Activated naive CD4-positive, alpha-beta T cell treated with anti-CD3 and anti-CD28 coated beads, Interleukin-2, amount 50 U/mL, for 24 hours (primary cell): ENCODE measurements around the gene SYCP2L.
"Not testable (repeated sequence)": the region's sequence is repeated elsewhere in the genome, so short reads cannot be mapped to it uniquely, and the experiment has no call there.

ENCODE experiments used
- H3K27ac Mint-ChIP-seq: one replicate; pipeline ENCODE4 v1.8.0; 2021; ENCODE audit warnings: mild to moderate bottlenecking, mixed read lengths
- H3K27me3 Mint-ChIP-seq: one replicate; pipeline ENCODE4 v1.8.0; 2021; ENCODE audit warnings: mixed read lengths
- H3K36me3 Mint-ChIP-seq: one replicate; pipeline ENCODE4 v1.8.0; 2021; ENCODE audit warnings: mixed read lengths
- H3K4me1 Mint-ChIP-seq: one replicate; pipeline ENCODE4 v1.8.0; 2021; ENCODE audit warnings: mixed read lengths
- H3K4me3 Mint-ChIP-seq: one replicate; pipeline ENCODE4 v1.8.0; 2021; ENCODE audit warnings: mild to moderate bottlenecking, mixed read lengths
- H3K9me3 Mint-ChIP-seq: one replicate; pipeline ENCODE4 v1.8.0; 2021; ENCODE audit warnings: mixed read lengths

The SYCP2L gene

DNA sequence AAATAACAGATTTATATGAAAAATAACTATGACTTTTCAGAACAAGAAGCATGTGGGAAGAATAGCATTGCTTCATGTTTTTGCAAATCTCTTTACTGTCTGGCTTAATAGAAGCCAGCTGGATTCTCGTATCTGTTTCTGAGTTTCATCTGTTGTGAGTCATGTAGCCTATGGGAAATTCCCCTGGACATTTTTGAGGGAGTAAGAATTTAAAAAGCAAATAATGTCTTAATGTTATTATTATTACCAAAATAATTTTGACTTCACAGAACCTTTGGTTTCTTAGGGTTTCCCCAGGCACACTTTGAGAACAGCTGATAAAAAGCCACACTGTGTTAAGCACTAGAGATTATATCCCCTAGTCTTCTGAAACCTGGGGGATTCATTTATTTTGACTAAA lies 75.8 kb downstream of the SYCP2L start:
- H3K9me3 Mint-ChIP-seq, result peaks cover 6% of the 10 kb centered on the region
- H3K27ac Mint-ChIP-seq, result no peak overlapping the region
- H3K4me1 Mint-ChIP-seq, result no peaks in the 10 kb centered on the region
- peaks cover 11% of the 10 kb centered on the region for H3K27me3 Mint-ChIP-seq
- no peak overlapping the region for H3K4me3 Mint-ChIP-seq
- peaks cover 3% of the 10 kb centered on the region for H3K36me3 Mint-ChIP-seq

GRCh38 chr6:10963113-10963512 lies 76.3 kb downstream of the SYCP2L start:
- Mint-ChIP-seq H3K36me3 (peaks cover 3% of the 10 kb centered on the region), H3K9me3 (peaks cover 6% of the 10 kb centered on the region), H3K4me1 (no peaks in the 10 kb centered on the region), H3K27ac (no peak overlapping the region), H3K27me3 (peaks cover 11% of the 10 kb centered on the region), H3K4me3 (no peak overlapping the region)

DNA sequence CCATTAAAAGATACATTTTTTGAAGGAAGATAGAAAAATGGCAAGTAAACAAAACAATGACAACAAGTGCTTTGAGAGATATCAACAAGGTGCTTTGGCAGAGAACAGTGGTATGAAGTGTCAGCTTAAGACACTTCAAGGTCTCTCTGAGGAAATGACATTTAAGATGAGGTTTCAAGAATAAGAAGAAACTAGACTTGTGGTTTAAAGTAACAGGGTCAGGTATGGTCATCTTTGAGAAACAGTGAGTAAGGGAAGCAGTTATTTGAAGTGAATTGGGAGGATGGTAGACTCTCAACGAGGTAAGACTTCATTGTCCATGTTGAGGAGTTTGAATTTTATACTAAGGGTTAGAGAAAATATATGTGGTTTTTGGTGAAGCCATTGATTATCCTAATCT lies 77.8 kb downstream of the SYCP2L start:
- Mint-ChIP-seq H3K4me1 (no peaks in the 10 kb centered on the region), H3K4me3 (no peak overlapping the region), H3K27me3 (peaks cover 12% of the 10 kb centered on the region)

DNA sequence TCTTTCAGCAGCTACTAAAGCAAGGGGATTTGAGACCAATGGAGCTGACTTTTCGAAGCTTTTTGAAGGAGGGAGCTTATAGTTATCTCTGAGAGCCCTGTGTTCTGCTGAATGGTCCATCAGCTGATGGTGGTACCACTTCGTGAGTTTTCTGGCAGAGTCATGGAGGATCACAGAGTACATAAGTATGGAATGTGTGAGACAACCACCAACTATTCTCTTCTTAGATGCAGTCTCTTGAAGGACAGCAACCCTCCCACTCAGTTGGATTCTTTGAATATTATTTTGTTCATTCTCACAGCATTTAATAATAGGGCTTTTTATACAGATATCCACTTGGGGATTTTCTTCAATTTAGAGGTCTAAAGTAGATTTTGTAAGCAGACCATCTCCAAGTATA lies 81.9 kb downstream of the SYCP2L start:
- Mint-ChIP-seq H3K27ac (no peak overlapping the region), H3K36me3 (peaks cover 3% of the 10 kb centered on the region), H3K27me3 (peaks cover 15% of the 10 kb centered on the region), H3K4me3 (no peak overlapping the region), H3K4me1 (no peaks in the 10 kb centered on the region), H3K9me3 (peaks cover 6% of the 10 kb centered on the region)

More for the DNA sequence above, 77.8 kb downstream of the SYCP2L start:
- Mint-ChIP-seq H3K36me3 (peaks cover 3% of the 10 kb centered on the region), H3K9me3 (peaks cover 6% of the 10 kb centered on the region), H3K27ac (no peak overlapping the region)

DNA sequence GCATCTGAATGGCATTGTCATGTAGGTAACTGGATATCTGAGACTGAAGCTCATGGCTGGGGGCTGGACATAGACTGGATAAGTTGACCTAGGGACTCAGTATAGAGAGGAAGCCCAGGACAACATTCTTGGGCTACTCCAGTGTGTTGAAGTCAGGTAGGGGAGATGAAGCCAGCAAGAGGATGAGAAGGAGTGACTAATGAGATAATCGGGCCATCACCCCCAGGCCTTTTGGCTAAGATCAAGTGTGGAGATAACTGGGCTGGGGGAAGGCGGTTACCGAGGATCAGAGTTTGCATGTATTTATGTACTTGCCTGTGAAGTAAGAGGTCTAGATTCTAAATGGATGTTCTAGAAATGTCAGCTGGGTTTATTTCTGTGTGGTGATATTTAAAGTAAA lies 83.9 kb downstream of the SYCP2L start:
- H3K36me3 Mint-ChIP-seq, result no peaks in the 10 kb centered on the region
- peaks cover 7% of the 10 kb centered on the region for H3K27me3 Mint-ChIP-seq
- no peaks in the 10 kb centered on the region for H3K9me3 Mint-ChIP-seq
- H3K27ac Mint-ChIP-seq, result no peak overlapping the region
- no peaks in the 10 kb centered on the region for H3K4me1 Mint-ChIP-seq
- no peak overlapping the region for H3K4me3 Mint-ChIP-seq

- Mint-ChIP-seq H3K9me3 (no peaks in the 10 kb centered on the region), H3K27ac (no peak overlapping the region), H3K4me3 (no peak overlapping the region), H3K36me3 (no peaks in the 10 kb centered on the region), H3K4me1 (no peaks in the 10 kb centered on the region), H3K27me3 (peaks cover 7% of the 10 kb centered on the region)
Measured at GRCh38 chr6:10972196-10972595, 85.3 kb downstream of the SYCP2L start.

DNA sequence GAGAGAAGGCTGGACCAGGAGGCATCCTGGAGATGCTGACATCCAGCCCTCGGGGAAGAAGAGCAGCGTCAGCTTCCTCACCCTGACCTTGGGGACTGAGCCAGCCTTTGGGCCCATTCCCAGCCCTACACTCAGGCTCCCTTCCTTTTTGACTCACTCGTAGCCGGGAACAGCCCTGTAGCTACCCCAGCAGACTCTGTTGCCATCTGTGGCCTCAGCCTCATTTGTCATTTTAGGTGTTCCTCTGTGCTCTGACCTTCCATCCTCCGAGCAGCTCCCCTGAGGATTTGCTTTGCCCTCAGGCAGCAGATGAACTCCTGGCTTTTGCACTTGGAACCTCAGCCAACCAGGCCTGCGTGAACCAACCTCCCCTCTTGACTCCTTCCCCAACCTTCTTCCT lies 89.7 kb downstream of the SYCP2L start:
- no peak overlapping the region for H3K27ac Mint-ChIP-seq
- H3K4me1 Mint-ChIP-seq, result no peaks in the 10 kb centered on the region
- no peaks in the 10 kb centered on the region for H3K36me3 Mint-ChIP-seq
- H3K9me3 Mint-ChIP-seq, result no peaks in the 10 kb centered on the region
- peaks cover 6% of the 10 kb centered on the region for H3K27me3 Mint-ChIP-seq
- H3K4me3 Mint-ChIP-seq, result no peak overlapping the region

- Mint-ChIP-seq H3K27me3 (peaks cover 6% of the 10 kb centered on the region), H3K9me3 (no peaks in the 10 kb centered on the region), H3K36me3 (no peaks in the 10 kb centered on the region), H3K27ac (no peak overlapping the region), H3K4me1 (no peaks in the 10 kb centered on the region), H3K4me3 (no peak overlapping the region)
Measured at GRCh38 chr6:10977231-10977968, 90.5 kb downstream of the SYCP2L start.

- H3K4me3 Mint-ChIP-seq, result no peak overlapping the region
- no peaks in the 10 kb centered on the region for H3K4me1 Mint-ChIP-seq
- no peak overlapping the region for H3K27ac Mint-ChIP-seq
- H3K27me3 Mint-ChIP-seq, result peaks cover 6% of the 10 kb centered on the region
- H3K9me3 Mint-ChIP-seq, result no peaks in the 10 kb centered on the region
- no peaks in the 10 kb centered on the region for H3K36me3 Mint-ChIP-seq
Measured at GRCh38 chr6:10979603-10980002, 92.8 kb downstream of the SYCP2L start.

DNA sequence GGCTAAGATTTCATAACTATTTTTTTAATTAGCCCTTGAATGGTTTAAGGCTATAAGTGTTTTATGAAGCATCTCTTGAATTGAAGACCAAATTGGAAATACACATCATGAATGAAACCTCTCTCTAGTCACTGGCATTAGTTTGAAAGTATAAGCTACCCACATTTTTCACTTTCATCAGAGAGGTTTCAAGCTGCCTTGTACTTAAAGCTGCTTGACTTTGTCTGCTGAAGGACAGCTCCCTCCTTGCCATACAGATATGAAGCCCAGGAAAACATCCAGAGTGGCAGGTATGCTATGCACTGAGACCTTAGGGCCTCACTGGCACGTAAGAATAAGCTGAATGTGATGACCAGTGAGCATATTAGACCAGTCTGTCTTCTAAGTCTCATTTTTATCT lies 94.6 kb downstream of the SYCP2L start:
- H3K36me3 Mint-ChIP-seq, result no peaks in the 10 kb centered on the region
- no peak overlapping the region for H3K27ac Mint-ChIP-seq
- peaks cover 6% of the 10 kb centered on the region for H3K27me3 Mint-ChIP-seq
- H3K4me3 Mint-ChIP-seq, result no peak overlapping the region
- no peaks in the 10 kb centered on the region for H3K9me3 Mint-ChIP-seq
- H3K4me1 Mint-ChIP-seq, result no peaks in the 10 kb centered on the region

- not testable (repeated sequence) for H3K4me3 Mint-ChIP-seq, H3K36me3 Mint-ChIP-seq, H3K9me3 Mint-ChIP-seq, H3K4me1 Mint-ChIP-seq, H3K27ac Mint-ChIP-seq, H3K27me3 Mint-ChIP-seq
Measured at GRCh38 chr6:10984959-10985358, 98.1 kb downstream of the SYCP2L start.

DNA sequence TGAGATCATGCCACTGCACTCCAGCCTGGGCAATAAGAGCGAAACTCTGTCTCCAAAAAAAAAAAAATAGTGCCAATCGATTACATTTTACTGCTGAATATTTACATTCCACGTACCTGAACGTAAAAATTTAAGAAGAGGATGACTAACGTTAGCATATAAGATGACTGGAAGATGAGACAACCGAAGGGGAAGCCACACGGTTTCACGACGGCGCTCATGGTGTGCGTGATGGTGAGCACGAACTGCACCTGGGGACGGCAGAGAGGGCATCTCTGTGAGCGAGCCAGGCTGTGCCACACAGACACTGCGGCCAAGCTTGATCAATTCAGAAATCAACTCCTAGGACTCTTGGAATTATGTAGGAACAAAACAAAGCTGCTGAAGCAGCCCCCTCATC lies 102.7 kb downstream of the SYCP2L start:
- Mint-ChIP-seq H3K9me3 (no peaks in the 10 kb centered on the region), H3K36me3 (no peaks in the 10 kb centered on the region), H3K4me1 (no peaks in the 10 kb centered on the region), H3K4me3 (no peak overlapping the region), H3K27ac (no peak overlapping the region), H3K27me3 (peaks cover 6% of the 10 kb centered on the region)

GRCh38 chr6:10991115-10991514 lies 104.3 kb downstream of the SYCP2L start:
- Mint-ChIP-seq H3K27ac (no peak overlapping the region), H3K36me3 (no peaks in the 10 kb centered on the region), H3K4me1 (no peaks in the 10 kb centered on the region), H3K9me3 (no peaks in the 10 kb centered on the region), H3K27me3 (peaks cover 6% of the 10 kb centered on the region), H3K4me3 (no peak overlapping the region)

DNA sequence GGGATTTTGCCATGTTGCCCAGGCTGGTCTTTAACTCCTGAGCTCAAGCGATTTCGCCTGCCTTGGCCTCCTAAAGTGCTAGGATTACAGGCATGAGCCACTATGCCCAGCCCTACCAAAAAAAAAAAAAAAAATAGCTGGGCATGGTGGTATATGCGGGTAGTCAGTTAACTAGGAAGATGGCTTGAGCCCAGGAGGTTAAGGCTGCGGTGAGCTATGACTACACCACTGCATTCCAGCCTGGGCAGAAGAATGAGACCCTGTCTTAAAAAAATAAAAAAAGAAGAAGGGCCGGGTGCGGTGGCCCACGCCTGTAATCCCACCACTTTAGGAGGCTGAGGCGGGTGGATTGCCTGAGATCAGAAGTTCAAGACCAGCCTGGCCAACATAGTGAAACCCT lies 107.0 kb downstream of the SYCP2L start:
- no peak overlapping the region for H3K4me3 Mint-ChIP-seq
- H3K9me3 Mint-ChIP-seq, result no peaks in the 10 kb centered on the region
- no peaks in the 10 kb centered on the region for H3K4me1 Mint-ChIP-seq
- H3K27me3 Mint-ChIP-seq, result peaks cover 3% of the 10 kb centered on the region
- H3K27ac Mint-ChIP-seq, result no peak overlapping the region
- no peaks in the 10 kb centered on the region for H3K36me3 Mint-ChIP-seq

GRCh38 chr6:10995114-10995707 lies 108.4 kb downstream of the SYCP2L start:
- Mint-ChIP-seq H3K27me3 (peaks cover 1% of the 10 kb centered on the region), H3K4me3 (no peak overlapping the region), H3K36me3 (no peaks in the 10 kb centered on the region), H3K9me3 (no peaks in the 10 kb centered on the region), H3K4me1 (no peaks in the 10 kb centered on the region), H3K27ac (no peak overlapping the region)

DNA sequence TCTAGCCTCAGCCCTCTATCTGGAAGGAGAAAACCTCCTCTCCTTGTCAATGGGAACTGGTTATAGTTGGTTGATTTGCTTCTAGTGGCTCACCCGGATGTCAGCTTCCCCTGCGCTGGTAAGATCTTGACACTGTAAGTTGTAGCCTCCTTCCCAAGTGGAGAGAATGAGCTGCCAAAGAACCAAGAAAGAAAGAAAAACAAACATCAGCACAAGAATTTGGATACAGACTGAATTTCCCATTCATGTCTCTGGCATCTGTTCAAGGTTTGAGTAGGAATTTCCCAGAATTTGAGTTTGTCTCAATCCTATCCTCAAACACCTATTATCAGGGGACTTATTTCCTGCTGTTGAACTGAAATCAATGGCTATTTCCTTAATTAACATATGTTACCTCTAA lies 113.1 kb downstream of the SYCP2L start:
- H3K4me1 Mint-ChIP-seq, result no peaks in the 10 kb centered on the region
- no peak overlapping the region for H3K27ac Mint-ChIP-seq
- H3K27me3 Mint-ChIP-seq, result peaks cover 2% of the 10 kb centered on the region
- no peaks in the 10 kb centered on the region for H3K36me3 Mint-ChIP-seq
- H3K4me3 Mint-ChIP-seq, result no peak overlapping the region
- no peaks in the 10 kb centered on the region for H3K9me3 Mint-ChIP-seq

- Mint-ChIP-seq H3K36me3 (no peaks in the 10 kb centered on the region), H3K27me3 (peaks cover 2% of the 10 kb centered on the region), H3K4me3 (no peak overlapping the region), H3K27ac (no peak overlapping the region), H3K4me1 (no peaks in the 10 kb centered on the region), H3K9me3 (no peaks in the 10 kb centered on the region)
Measured at GRCh38 chr6:11002176-11002575, 115.3 kb downstream of the SYCP2L start.
